HCT116 (cell line): ENCODE data around the gene IL31RA. TPM values are rescaled to one million over a fixed set of nuclear protein-coding genes. Genes with fewer than 3 reads are reported as not detected.

ENCODE experiments used
- ATAC-seq: fragments of 200-7000 bp; cut with Tn5 transposase; 2 replicates; pipeline ENCODE4 v1.9.1; 2020; ENCODE audit warnings: mild to moderate bottlenecking, moderate library complexity
- BruUV-seq: library from RNA; stranded (reverse); fragments of 400-500 nt; replicated peaks from 2 replicates; lab custom pipeline; 2021; lab: Mats Ljungman, UMichigan
- CTCF ChIA-PET: fragments of 300-600 bp; sonication (Branson Sonifier 250); formaldehyde crosslinking; loops from one replicate; lab custom pipeline; 2021; ENCODE audit warnings: antibody characterized with exemption; lab: Charles Lee
- POLR2A ChIA-PET: fragments of 300-600, 350-600 bp; sonication (Branson Sonifier 250); formaldehyde crosslinking; loops from one replicate; lab custom pipeline; 2021; ENCODE audit warnings: antibody characterized with exemption; lab: Charles Lee
- RAD21 ChIA-PET, 2 experiments: fragments of 300-600 bp; sonication (Branson Sonifier 250); formaldehyde crosslinking; loops; one replicate each; lab custom pipeline; 2023; ENCODE audit warnings: low total read pairs in 2 of 2; ENCODE audit not compliant: uncharacterized antibody in 2 of 2, unreplicated experiment in 2 of 2, low non-redundant PET in 1 of 2; lab: Charles Lee
- DNase-seq: peaks from one replicate; pipeline ENCODE4 v3.0.0-alpha.2; 2010; ENCODE audit warnings: low read depth, low spot score
- H2AFZ ChIP-seq: fragments of 200-600 bp; shearing (Covaris generic), sonication (generic); 2 replicates; pipeline ENCODE4 v1.6.1; 2017; ENCODE audit warnings: low read depth, mixed run types, mixed read lengths, antibody characterized with exemption, low read length; ENCODE audit not compliant: poor library complexity, severe bottlenecking
- H3K27ac ChIP-seq: 2 replicates; pipeline ENCODE4 v1.5.1; 2012; ENCODE audit warnings: low read depth, low read length
- H3K27me3 ChIP-seq: fragments of 200-600 bp; sonication (generic); 2 replicates; pipeline ENCODE4 v1.6.1; 2016; ENCODE audit warnings: mixed run types, low read length, mixed read lengths; ENCODE audit not compliant: insufficient read depth
- H3K36me3 ChIP-seq, 2 experiments: fragments of 200-500 bp in 1 of 2; fragments of 200-600 bp in 1 of 2; sonication (Bioruptor generic) in 1 of 2; sonication (generic) in 1 of 2; 2 replicates each; pipeline versions ENCODE4 v1.5.1 to v1.6.1; 2014 to 2016; ENCODE audit warnings: low read length in 2 of 2, inconsistent platforms in 1 of 2, mixed read lengths in 1 of 2, mixed run types in 1 of 2; ENCODE audit not compliant: insufficient read depth in 2 of 2, control insufficient read depth in 1 of 2
- H3K4me1 ChIP-seq, 2 experiments: fragments of 200-600 bp in 1 of 2; sonication (generic) in 1 of 2; 2 replicates each; pipeline versions ENCODE4 v1.5.1 to v1.6.1; 2012 to 2017; ENCODE audit warnings: low read length in 2 of 2, inconsistent platforms in 1 of 2, mild to moderate bottlenecking in 1 of 2, mixed read lengths in 1 of 2, mixed run types in 1 of 2, moderate library complexity in 1 of 2; ENCODE audit not compliant: insufficient read depth in 2 of 2, control insufficient read depth in 1 of 2
- H3K4me2 ChIP-seq: fragments of 200-600 bp; sonication (generic); 2 replicates; pipeline ENCODE4 v1.6.1; 2017; ENCODE audit warnings: mixed run types, low read length, mixed read lengths
- H3K4me3 ChIP-seq, 2 experiments: fragments of 200-600 bp in 1 of 2; sonication (generic) in 1 of 2; replicated peaks in 1 of 2; 2 replicates each; pipeline ENCODE4 v1.5.1; 2011 to 2016; ENCODE audit warnings: low read length in 2 of 2, control low read depth in 1 of 2, low read depth in 1 of 2, mild to moderate bottlenecking in 1 of 2, mixed read lengths in 1 of 2, mixed run types in 1 of 2
- H3K79me2 ChIP-seq: fragments of 200-600 bp; sonication (generic); 2 replicates; pipeline ENCODE4 v1.6.1; 2017; ENCODE audit warnings: mild to moderate bottlenecking, mixed run types, low read length, moderate library complexity, mixed read lengths; ENCODE audit not compliant: insufficient read depth
- H3K9ac ChIP-seq: fragments of 200-600 bp; sonication (generic); 2 replicates; pipeline ENCODE4 v1.6.1; 2016; ENCODE audit warnings: low read length, mixed read lengths
- H3K9me2 ChIP-seq: fragments of 200-600 bp; sonication (generic), shearing (Covaris generic); 2 replicates; pipeline ENCODE4 v1.6.1; 2017; ENCODE audit warnings: mixed run types, mild to moderate bottlenecking, moderate library complexity; ENCODE audit not compliant: insufficient read depth
- H3K9me3 ChIP-seq, 2 experiments: fragments of 200-500 bp in 1 of 2; fragments of 200-600 bp in 1 of 2; sonication (Bioruptor generic) in 1 of 2; sonication (generic) in 1 of 2; 2 replicates each; pipeline ENCODE4 v1.6.1; 2014 to 2017; ENCODE audit warnings: low read length in 2 of 2, mixed read lengths in 2 of 2, inconsistent platforms in 1 of 2, low read depth in 1 of 2, mild to moderate bottlenecking in 1 of 2, mixed run types in 1 of 2, moderate library complexity in 1 of 2; ENCODE audit not compliant: control insufficient read depth in 1 of 2, insufficient read depth in 1 of 2
- H4K20me1 ChIP-seq: fragments of 200-600 bp; sonication (generic), shearing (Covaris generic); 2 replicates; pipeline ENCODE4 v1.6.1; 2017; ENCODE audit warnings: mixed run types, mild to moderate bottlenecking, moderate library complexity; ENCODE audit not compliant: insufficient read depth
- ATF3 ChIP-seq: IDR thresholded peaks from 2 replicates; pipeline ENCODE4 v1.6.1; 2012
- EZH2phosphoT487 ChIP-seq: fragments of 200-600 bp; IDR thresholded peaks from 2 replicates; pipeline ENCODE4 v1.6.1; 2018; ENCODE audit warnings: antibody characterized with exemption, borderline replicate concordance
- JUND ChIP-seq: IDR thresholded peaks from 2 replicates; pipeline ENCODE4 v1.6.1; 2012
- RAD21 ChIP-seq: IDR thresholded peaks from 2 replicates; pipeline ENCODE4 v1.6.1; 2012; ENCODE audit warnings: low read depth, mild to moderate bottlenecking
- REST ChIP-seq: IDR thresholded peaks from 2 replicates; pipeline ENCODE4 v1.6.1; 2012; ENCODE audit warnings: low read depth
- SIN3A ChIP-seq: IDR thresholded peaks from 2 replicates; pipeline ENCODE4 v1.6.1; 2012; ENCODE audit warnings: low read depth
- SRF ChIP-seq: IDR thresholded peaks from 2 replicates; pipeline ENCODE4 v1.6.1; 2012; ENCODE audit warnings: low read depth
- ZFX ChIP-seq: fragments of 450-650 bp; IDR thresholded peaks from 2 replicates; pipeline ENCODE4 v1.6.1; 2017
- intact Hi-C: fragments of 100-400 bp; cut with micrococcal nuclease; formaldehyde crosslinking; loops from 2 replicates; pipeline ENCODE4 v1.10.0; 2022
- total RNA-seq: library from RNA; stranded (reverse); gene quantifications from one replicate; pipeline ENCODE4 v1.2.1, GENCODE V29; 2021; ENCODE audit not compliant: unreplicated experiment
- TF ChIP-seq, protein P1 (sequence below): IDR thresholded peaks from 2 replicates; pipeline ENCODE4 v1.6.1; 2011; ENCODE audit warnings: mild to moderate bottlenecking, low read length, moderate library complexity; ENCODE audit not compliant: insufficient replicate concordance; ENCODE audit errors: extremely low read depth

IL31RA gene
- total RNA-seq, 1 experiment from 2014 or later = 0.59 TPM

DNA sequence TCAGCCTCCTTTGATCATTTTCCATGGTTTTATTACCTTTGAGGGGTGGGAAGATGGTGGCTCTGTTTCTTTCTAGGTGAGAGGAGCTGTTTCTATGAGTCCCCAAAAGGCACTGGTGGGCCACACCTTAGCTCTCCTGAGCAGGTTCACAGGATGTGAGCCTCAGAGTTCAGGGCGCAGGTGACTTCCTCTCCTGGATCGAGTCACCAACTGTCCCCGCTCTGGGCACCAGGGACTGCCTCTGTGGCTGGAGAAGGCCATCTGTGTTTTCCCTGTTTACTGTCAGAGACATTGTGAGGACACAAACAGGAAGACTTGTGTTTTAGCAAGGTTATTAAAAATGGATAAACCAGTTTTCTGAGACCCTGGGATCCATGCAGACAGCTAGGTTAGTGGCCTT is 68.5 kb downstream of the IL31RA start:
- Histone ChIP-seq H3K27me3 (no peaks in the 10 kb centered on the region), H3K4me3 (no peak overlapping the region), H3K9ac (no peak overlapping the region), H3K4me1 (0 out of 4 replicates have a peak, but pooled peaks cover 0 to 3% of the 10 kb centered on the region in 2 experiments), H3K79me2 (no peaks in the 10 kb centered on the region), H2AFZ (no peak overlapping the region), H3K9me2 (no peaks in the 10 kb centered on the region), H3K36me3 (no peaks in the 10 kb centered on the region), H3K4me2 (no peak overlapping the region), H3K27ac (no peak overlapping the region), H4K20me1 (no peaks in the 10 kb centered on the region), H3K9me3 (no peaks in the 10 kb centered on the region)
- ChIA-PET CTCF (interaction anchor here (1.1 kb wide), 1 partner anchor 50 kb away, joined by 3 read pairs; no protein-coding TSS in a partner anchor), POLR2A (no interaction called here), RAD21 (interaction anchor here in 1 of 2 experiments (0.6 kb wide), 1 partner anchor 127 kb away, joined by 4 read pairs; no protein-coding TSS in a partner anchor)
- BruUV-seq = no TSS peak
- ATAC-seq (no peak), DNase-seq (no peak)
- intact Hi-C loops = loop anchor here (2.0 to 10.0 kb wide), 5 partner anchors 207 to 747 kb away; partner anchors contain the start of genes CDC20B, MCIDAS and SLC38A9
- TF ChIP-seq SIN3A (no peak), EZH2phosphoT487 (no peak), ZFX (no peak), SRF (no peak), RAD21 (no peak), ATF3 (no peak), REST (no peak), JUND (no peak)
- TF ChIP-seq, protein P1, sequence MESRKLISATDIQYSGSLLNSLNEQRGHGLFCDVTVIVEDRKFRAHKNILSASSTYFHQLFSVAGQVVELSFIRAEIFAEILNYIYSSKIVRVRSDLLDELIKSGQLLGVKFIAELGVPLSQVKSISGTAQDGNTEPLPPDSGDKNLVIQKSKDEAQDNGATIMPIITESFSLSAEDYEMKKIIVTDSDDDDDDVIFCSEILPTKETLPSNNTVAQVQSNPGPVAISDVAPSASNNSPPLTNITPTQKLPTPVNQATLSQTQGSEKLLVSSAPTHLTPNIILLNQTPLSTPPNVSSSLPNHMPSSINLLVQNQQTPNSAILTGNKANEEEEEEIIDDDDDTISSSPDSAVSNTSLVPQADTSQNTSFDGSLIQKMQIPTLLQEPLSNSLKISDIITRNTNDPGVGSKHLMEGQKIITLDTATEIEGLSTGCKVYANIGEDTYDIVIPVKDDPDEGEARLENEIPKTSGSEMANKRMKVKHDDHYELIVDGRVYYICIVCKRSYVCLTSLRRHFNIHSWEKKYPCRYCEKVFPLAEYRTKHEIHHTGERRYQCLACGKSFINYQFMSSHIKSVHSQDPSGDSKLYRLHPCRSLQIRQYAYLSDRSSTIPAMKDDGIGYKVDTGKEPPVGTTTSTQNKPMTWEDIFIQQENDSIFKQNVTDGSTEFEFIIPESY = no peak
